HepG2 (cell line): ENCODE data around the gene THADA. TPM values are rescaled to one million over a fixed set of nuclear protein-coding genes. Genes with fewer than 3 reads are reported as not detected.

Experiments used
- ATAC-seq: fragments of 200-7000 bp; cut with Tn5 transposase; 3 replicates; pipeline ENCODE4 v1.9.1; 2020; ENCODE audit warnings: mild to moderate bottlenecking, moderate library complexity
- BruUV-seq: library from RNA; stranded (reverse); fragments of 400-500 nt; replicated peaks from 2 replicates; lab custom pipeline; 2021; lab: Mats Ljungman, UMichigan
- CTCF ChIA-PET: fragments of 300-600 bp; formaldehyde crosslinking; extraction: SDS; loops from one replicate; lab custom pipeline; 2021; ENCODE audit warnings: low total read pairs, inconsistent platforms, low intra/inter-chr PET ratio; lab: Yijun Ruan, JAX
- POLR2A ChIA-PET: fragments of 350-600 bp; sonication (Branson Sonifier 250); formaldehyde crosslinking; loops from one replicate; lab custom pipeline; 2020; ENCODE audit warnings: antibody characterized with exemption, inconsistent platforms; lab: Yijun Ruan, JAX
- DNase-seq: peaks from one replicate; pipeline ENCODE4 v3.0.0-alpha.2; 2015; ENCODE audit warnings: low spot score
- FAIRE-seq: peaks from 3 replicates; lab custom pipeline; 2011; peaks lifted over from hg19 to GRCh38; lab: Jason Lieb, UNC
- H2AFZ ChIP-seq: one replicate; pipeline ENCODE4 v1.6.1; 2011; ENCODE audit warnings: low read length, inconsistent platforms
- H3K27ac ChIP-seq: fragments of 300-600 bp; 3 replicates; pipeline ENCODE4 v1.8.0; 2011; ENCODE audit warnings: mixed run types, mild to moderate bottlenecking, mixed read lengths, low read length, inconsistent platforms; ENCODE audit not compliant: insufficient read depth; ENCODE audit errors: extremely low read length
- H3K27me3 ChIP-seq, 2 experiments: fragments of 200-600 bp in 1 of 2; 2 replicates in 1 of 2; 3 replicates in 1 of 2; pipeline versions ENCODE4 v1.6.0 to v1.8.0; 2011; ENCODE audit warnings: low read length in 2 of 2, mild to moderate bottlenecking in 2 of 2, moderate library complexity in 2 of 2, inconsistent platforms in 1 of 2; ENCODE audit not compliant: insufficient read depth in 2 of 2, control insufficient read depth in 1 of 2
- H3K36me3 ChIP-seq, 2 experiments: fragments of 200-600 bp in 1 of 2; replicated peaks in 1 of 2; 2 replicates in 1 of 2; 3 replicates in 1 of 2; pipeline versions ENCODE4 v1.5.1 to v1.8.0; 2011; ENCODE audit warnings: low read length in 2 of 2, inconsistent platforms in 1 of 2; ENCODE audit not compliant: insufficient read depth in 2 of 2, control insufficient read depth in 1 of 2
- H3K4me1 ChIP-seq: 2 replicates; pipeline ENCODE4 v1.5.1; 2012; ENCODE audit warnings: low read length, inconsistent platforms; ENCODE audit not compliant: insufficient read depth
- H3K4me2 ChIP-seq: 2 replicates; pipeline ENCODE4 v1.6.0; 2011; ENCODE audit warnings: low read depth, low read length, inconsistent platforms
- H3K4me3 ChIP-seq, 3 experiments: fragments of 200-600 bp in 1 of 3; sonication (generic), shearing (Covaris generic) in 1 of 3; replicated peaks in 1 of 3; 2 replicates each; pipeline ENCODE4 v1.5.1; 2011 to 2016; ENCODE audit warnings: low read length in 3 of 3, inconsistent platforms in 2 of 3, low read depth in 2 of 3, mild to moderate bottlenecking in 2 of 3, control low read depth in 1 of 3, mixed read lengths in 1 of 3; ENCODE audit not compliant: insufficient read depth in 1 of 3
- H3K79me2 ChIP-seq: one replicate; pipeline ENCODE4 v1.6.1; 2011; ENCODE audit warnings: low read length, inconsistent platforms; ENCODE audit not compliant: insufficient read depth
- H3K9ac ChIP-seq: 2 replicates; pipeline ENCODE4 v1.6.0; 2011; ENCODE audit warnings: mild to moderate bottlenecking, low read depth, low read length, inconsistent platforms; ENCODE audit not compliant: insufficient read depth
- H3K9me3 ChIP-seq: 2 replicates; pipeline ENCODE4 v1.5.1; 2012; ENCODE audit warnings: mild to moderate bottlenecking, low read length
- H4K20me1 ChIP-seq: 2 replicates; pipeline ENCODE4 v1.6.0; 2011; ENCODE audit warnings: inconsistent platforms, mild to moderate bottlenecking, low read length, moderate library complexity; ENCODE audit not compliant: insufficient read depth
- ATM ChIP-seq: fragments of 450-650 bp; IDR thresholded peaks from 2 replicates; pipeline ENCODE4 v1.7.1; 2017; ENCODE audit warnings: mild to moderate bottlenecking, borderline replicate concordance
- CCAR2 ChIP-seq: fragments of 200-400 bp; formaldehyde crosslinking; optimal IDR thresholded peaks from 2 replicates; pipeline ENCODE3; 2018; ENCODE audit warnings: low read depth, mild to moderate bottlenecking, low read length, moderate library complexity
- NCOA1 ChIP-seq: sonication (generic); formaldehyde crosslinking; IDR thresholded peaks from 2 replicates; pipeline ENCODE4 v1.9.0; 2021; ENCODE audit warnings: missing genetic modification reagents
- NFAT5 ChIP-seq: sonication (generic); formaldehyde crosslinking; IDR thresholded peaks from 2 replicates; pipeline ENCODE4 v1.4.0; 2020; ENCODE audit warnings: missing genetic modification reagents
- PAXIP1 ChIP-seq: sonication (generic); formaldehyde crosslinking; conservative IDR thresholded peaks from 2 replicates; pipeline ENCODE4 v1.4.0; 2020; ENCODE audit warnings: mild to moderate bottlenecking, missing genetic modification reagents, moderate library complexity
- ZFP36L2 ChIP-seq: sonication (generic); formaldehyde crosslinking; IDR thresholded peaks from 2 replicates; pipeline ENCODE4 v1.4.0; 2020; ENCODE audit warnings: missing genetic modification reagents
- ZNF275 ChIP-seq: sonication (generic); formaldehyde crosslinking; IDR thresholded peaks from 2 replicates; pipeline ENCODE4 v1.8.0; 2022; ENCODE audit warnings: missing genetic modification reagents, mild to moderate bottlenecking, inconsistent platforms, borderline replicate concordance
- ZNF709 ChIP-seq: sonication (generic); formaldehyde crosslinking; IDR thresholded peaks from 2 replicates; pipeline ENCODE4 v1.5.0; 2020; ENCODE audit warnings: mild to moderate bottlenecking, missing genetic modification reagents
- ZNF792 ChIP-seq: IDR thresholded peaks from 2 replicates; pipeline ENCODE4 v1.6.1; 2016
- WGBS: methylation state at CpG from one replicate; pipeline ENCODE4 v1.1.6; 2017; ENCODE audit warnings: low lambda C conversion rate; 5-methylcytosine and 5-hydroxymethylcytosine counted together
- in situ Hi-C: cut with HindIII; loops from 2 replicates; pipeline ENCODE4 v1.10.0; 2017; ENCODE audit warnings: low pct_unique_long_range_greater_than_20kb; ENCODE audit not compliant: extremely low pct_ligation_motif_present
- intact Hi-C: fragments of 100-400 bp; cut with micrococcal nuclease; formaldehyde crosslinking; loops from one replicate; pipeline ENCODE4 v1.10.0; 2022; ENCODE audit not compliant: unreplicated experiment
- polyA plus RNA-seq, 8 experiments: library from polyadenylated mRNA; depleted of rRNA in 3 of 8; stranded (reverse) in 7 of 8; unstranded in 1 of 8; fragments of >200 nt; fragmentation: Illumina TruSeq in 4 of 8; extraction: Trizol in 4 of 8; gene quantifications; 2 replicates each; pipeline versions ENCODE4 v1.2.1 to v1.2.3, GENCODE V29; 2011 to 2016; ENCODE audit warnings: low read depth in 4 of 8, missing spikeins in 1 of 8, mixed read lengths in 1 of 8; ENCODE audit not compliant: insufficient read depth in 1 of 8
- total RNA-seq, 5 experiments: library from RNA; depleted of rRNA; stranded (reverse); fragments of >200 nt; fragmentation: Illumina TruSeq; extraction: Trizol; gene quantifications; 2 replicates each; pipeline ENCODE4 v1.2.3, GENCODE V29; 2016; ENCODE audit warnings: low read depth in 1 of 5
- TF ChIP-seq, protein P1 (sequence below): sonication (generic); formaldehyde crosslinking; IDR thresholded peaks from 2 replicates; pipeline ENCODE4 v1.4.0; 2020; ENCODE audit warnings: low read depth, mild to moderate bottlenecking, missing genetic modification reagents

THADA gene
- total and polyA plus RNA-seq, 2 of the 13 experiments (the other 11 are each of a cell fraction or from before 2014, with no cell fraction given) = 12.7 to 21.7 TPM

- TF ChIP-seq, protein P1, sequence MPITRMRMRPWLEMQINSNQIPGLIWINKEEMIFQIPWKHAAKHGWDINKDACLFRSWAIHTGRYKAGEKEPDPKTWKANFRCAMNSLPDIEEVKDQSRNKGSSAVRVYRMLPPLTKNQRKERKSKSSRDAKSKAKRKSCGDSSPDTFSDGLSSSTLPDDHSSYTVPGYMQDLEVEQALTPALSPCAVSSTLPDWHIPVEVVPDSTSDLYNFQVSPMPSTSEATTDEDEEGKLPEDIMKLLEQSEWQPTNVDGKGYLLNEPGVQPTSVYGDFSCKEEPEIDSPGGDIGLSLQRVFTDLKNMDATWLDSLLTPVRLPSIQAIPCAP (CRISPR knock-in tag) = 0 out of 2 replicates have a peak, but pooled peaks have one; percentile 4
- TF ChIP-seq ZNF709 = peak; percentile 11; the same call in 1 of the 2 replicates
Observed at GRCh38 chr2:43224571-43225092, 371.2 kb downstream of the THADA start (continued).

DNA sequence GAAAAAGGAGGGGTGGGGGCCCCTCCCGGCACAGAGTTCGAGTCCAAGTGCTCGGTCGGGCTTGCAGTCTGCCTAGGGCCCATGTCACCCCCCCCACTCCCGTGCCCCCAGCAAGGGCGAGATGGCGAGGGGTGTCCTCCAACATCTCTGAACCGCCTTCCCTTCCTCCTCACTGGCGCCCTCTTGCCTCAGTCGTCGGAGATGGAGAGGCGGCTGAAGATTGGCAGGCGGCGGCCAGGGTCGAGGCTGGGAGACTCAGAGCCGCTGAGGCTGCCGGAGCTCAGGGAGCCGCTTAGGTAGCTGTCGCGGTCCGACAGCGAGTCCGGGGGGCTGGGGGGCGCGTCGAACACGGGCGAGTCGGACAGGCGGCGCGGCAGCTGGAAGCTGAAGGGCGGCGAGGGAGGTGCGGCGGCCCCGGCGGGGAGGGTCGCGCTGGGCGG lies 371.7 kb downstream of the THADA start:
- Histone ChIP-seq H3K4me3 (peak overlapping the region; percentile 80 to 97 (median 89)), H3K79me2 (peaks cover 58% of the 10 kb centered on the region), H3K9me3 (no peaks in the 10 kb centered on the region), H2AFZ (no peak overlapping the region), H3K27ac (peak overlapping the region; percentile 95), H3K9ac (peak overlapping the region; percentile 80), H3K27me3 (no peaks in the 10 kb centered on the region; a peak in 1 of 5 replicates), H3K4me1 (peaks cover 50% of the 10 kb centered on the region), H3K4me2 (peak overlapping the region; percentile 99), H4K20me1 (peaks cover 39% of the 10 kb centered on the region), H3K36me3 (peaks cover 3 to 10% of the 10 kb centered on the region in 2 experiments; a peak in 4 of 5 replicates)
- CTCF ChIA-PET = interaction anchor here (1.0 to 1.8 kb wide), 4 partner anchors 55 to 277 kb away, joined by 3 to 6 read pairs (median 4); no protein-coding TSS in a partner anchor
- ATAC-seq (no peak), FAIRE-seq (no peak), DNase-seq (peak; percentile 71)
- in situ Hi-C loops (loop anchor here (10.0 kb wide), 1 partner anchor 59 kb away; no protein-coding TSS in a partner anchor), intact Hi-C loops (loop anchor here (1.0 kb wide), 1 partner anchor 32 kb away; no protein-coding TSS in a partner anchor)
- POLR2A ChIA-PET = interaction anchor here (1.0 to 13.7 kb wide), 19 partner anchors 16 to 372 kb away, joined by 3 to 324 read pairs (median 8); partner anchors contain the start of gene THADA
- no TSS peak for BruUV-seq
- WGBS = under 1% methylated on average over 30 of the region's 41 CpGs
- TF ChIP-seq CCAR2 = no peak
- TF ChIP-seq NFAT5 (CRISPR knock-in tag) = no peak
- no peak for TF ChIP-seq NCOA1 (CRISPR knock-in tag)
- no peak for TF ChIP-seq ZNF275 (CRISPR knock-in tag)
- no peak for TF ChIP-seq PAXIP1
- no peak for TF ChIP-seq ATM
- no peak for TF ChIP-seq ZFP36L2 (CRISPR knock-in tag)
- TF ChIP-seq ZNF792 (CRISPR knock-in tag) = 0 out of 2 replicates have a peak, but pooled peaks have one; percentile 43
